ENCODE results near the gene BRICD5.
A peak's percentile ranks its signal among the peaks of the same experiment; 100 is the strongest.

BRICD5 gene

GRCh38 chr16:2223221-2223941, 12.7 kb upstream of the BRICD5 start, which contains the start of gene E4F1:
E4F1 (plus strand) TSS chr16:2223591; CDS start chr16:2223614, 23 bp downstream.
- no peak for TF ChIP-seq GATA1 (IDR thresholded peaks at IDR 0.05; ENCODE audit: low read depth, low read length)
- peak; percentile 95 for TF ChIP-seq POLR2A (IDR thresholded peaks at IDR 0.05; ENCODE audit: low read length)

GRCh38 chr16:2216330-2216729, 5.7 kb upstream of the BRICD5 start:
- no peak for TF ChIP-seq GATA1 (IDR thresholded peaks at IDR 0.05; ENCODE audit: low read depth, low read length)
- no peak for TF ChIP-seq POLR2A (IDR thresholded peaks at IDR 0.05; ENCODE audit: low read length)
- no peak for DNase-seq

More at GRCh38 chr16:2223221-2223941, 12.7 kb upstream of the BRICD5 start, which contains the start of gene E4F1:
- DNase-seq, result peak; percentile 100

GRCh38 chr16:2214719-2214968, 4.0 kb upstream of the BRICD5 start, which contains the start of gene PGP:
PGP (minus strand) TSS chr16:2214840; CDS start chr16:2214777, 63 bp downstream.
- no peak for DNase-seq

GRCh38 chr16:2213817-2214718, 3.4 kb upstream of the BRICD5 start:
- no peak for TF ChIP-seq POLR2A (IDR thresholded peaks at IDR 0.05; ENCODE audit: low read length)
- no peak for TF ChIP-seq GATA1 (IDR thresholded peaks at IDR 0.05; ENCODE audit: low read depth, low read length)
- peak; percentile 68 to 72 for DNase-seq

More at GRCh38 chr16:2214719-2214968, 4.0 kb upstream of the BRICD5 start, which contains the start of gene PGP:
- TF ChIP-seq POLR2A (IDR thresholded peaks at IDR 0.05; ENCODE audit: low read length), result no peak
- TF ChIP-seq GATA1 (IDR thresholded peaks at IDR 0.05; ENCODE audit: low read depth, low read length), result no peak

GRCh38 chr16:2212362-2213324, 2.0 kb upstream of the BRICD5 start:
- DNase-seq, result no peak

GRCh38 chr16:2211923-2212347, 1.3 kb upstream of the BRICD5 start:
- TF ChIP-seq GATA1 (IDR thresholded peaks at IDR 0.05; ENCODE audit: low read depth, low read length) (no peak), POLR2A (IDR thresholded peaks at IDR 0.05; ENCODE audit: low read length) (peak; percentile 11)

More at GRCh38 chr16:2212362-2213324, 2.0 kb upstream of the BRICD5 start:
- TF ChIP-seq GATA1 (IDR thresholded peaks at IDR 0.05; ENCODE audit: low read depth, low read length) (no peak), POLR2A (IDR thresholded peaks at IDR 0.05; ENCODE audit: low read length) (peak; percentile 37)

GRCh38 chr16:2210009-2210332, 692 bp downstream of the BRICD5 start:
- no peak for DNase-seq
- TF ChIP-seq POLR2A (IDR thresholded peaks at IDR 0.05; ENCODE audit: low read length), result no peak
- TF ChIP-seq GATA1 (IDR thresholded peaks at IDR 0.05; ENCODE audit: low read depth, low read length), result no peak

More at GRCh38 chr16:2211923-2212347, 1.3 kb upstream of the BRICD5 start:
- DNase-seq, result no peak

- DNase-seq, result peak in 1 of 2 experiments; percentile 27
- TF ChIP-seq POLR2A (IDR thresholded peaks at IDR 0.05; ENCODE audit: low read length) (no peak), GATA1 (IDR thresholded peaks at IDR 0.05; ENCODE audit: low read depth, low read length) (no peak)
Measured at GRCh38 chr16:2209258-2210008, 1.2 kb downstream of the BRICD5 start.

GRCh38 chr16:2208772-2209171, 1.9 kb downstream of the BRICD5 start:
- DNase-seq, result no peak
- TF ChIP-seq POLR2A (IDR thresholded peaks at IDR 0.05; ENCODE audit: low read length), result no peak
- TF ChIP-seq GATA1 (IDR thresholded peaks at IDR 0.05; ENCODE audit: low read depth, low read length), result no peak

GRCh38 chr16:2208308-2208707, 2.4 kb downstream of the BRICD5 start:
- no peak for TF ChIP-seq GATA1 (IDR thresholded peaks at IDR 0.05; ENCODE audit: low read depth, low read length)
- TF ChIP-seq POLR2A (IDR thresholded peaks at IDR 0.05; ENCODE audit: low read length), result no peak
- no peak for DNase-seq

- DNase-seq, result no peak
- no peak for TF ChIP-seq POLR2A (IDR thresholded peaks at IDR 0.05; ENCODE audit: low read length)
- no peak for TF ChIP-seq GATA1 (IDR thresholded peaks at IDR 0.05; ENCODE audit: low read depth, low read length)
Measured at GRCh38 chr16:2207872-2208271, 2.8 kb downstream of the BRICD5 start.

- no peak for DNase-seq
- TF ChIP-seq POLR2A (IDR thresholded peaks at IDR 0.05; ENCODE audit: low read length) (no peak), GATA1 (IDR thresholded peaks at IDR 0.05; ENCODE audit: low read depth, low read length) (no peak)
Measured at GRCh38 chr16:2206780-2207433, 3.8 kb downstream of the BRICD5 start.

Measured in erythroblast (primary cell).